H1 (cell line): ENCODE results near the gene CRACDL. TPM values are rescaled to one million over a fixed set of nuclear protein-coding genes. Genes with fewer than 3 reads are reported as not detected.

Experiments
- CHD2 ChIP-seq: IDR thresholded peaks from 2 replicates; pipeline ENCODE4 v1.6.1; 2012; ENCODE audit warnings: low read length, improper control_type of control experiment
- FOSL1 ChIP-seq: IDR thresholded peaks from 2 replicates; pipeline ENCODE4 v1.6.1; 2011; ENCODE audit warnings: mild to moderate bottlenecking, low read depth, low read length, moderate library complexity; ENCODE audit not compliant: insufficient read depth
- polyA plus RNA-seq, 7 experiments: library from polyadenylated mRNA; depleted of rRNA in 3 of 7; stranded (reverse) in 5 of 7; unstranded in 2 of 7; fragments of >200 nt in 5 of 7; fragments of 200-250 nt in 2 of 7; gene quantifications; 1 replicate in 5 of 7; 2 replicates in 1 of 7; 4 replicates in 1 of 7; pipeline versions ENCODE4 v1.2.1 to v1.2.3, GENCODE V29; 2011 to 2013; ENCODE audit warnings: missing spikeins in 2 of 7, mixed read lengths in 2 of 7
- total RNA-seq: library from RNA; stranded (reverse); fragmentation: NEBNext Ultra II Directional; extraction: Animal tissue kit (Norgen Biotek cat#: 25700); gene quantifications from 2 replicates; pipeline ENCODE4 v1.2.1, GENCODE V29; 2021
- TF ChIP-seq, protein P1 (sequence below): fragments of 300-600 bp; sonication (generic); IDR thresholded peaks from 2 replicates; pipeline ENCODE4 v1.7.1; 2012; ENCODE audit warnings: low read length, moderate library complexity, mild to moderate bottlenecking, inconsistent platforms; ENCODE audit not compliant: insufficient replicate concordance

The CRACDL gene
- total and polyA plus RNA-seq, 2 of the 8 experiments (the other 6 are each of a cell fraction or from before 2014, with no cell fraction given): 0.07 to 0.38 TPM

GRCh38 chr2:98749066-98749450 is 187.0 kb downstream of the CRACDL start (continued):
- TF ChIP-seq, protein P1, sequence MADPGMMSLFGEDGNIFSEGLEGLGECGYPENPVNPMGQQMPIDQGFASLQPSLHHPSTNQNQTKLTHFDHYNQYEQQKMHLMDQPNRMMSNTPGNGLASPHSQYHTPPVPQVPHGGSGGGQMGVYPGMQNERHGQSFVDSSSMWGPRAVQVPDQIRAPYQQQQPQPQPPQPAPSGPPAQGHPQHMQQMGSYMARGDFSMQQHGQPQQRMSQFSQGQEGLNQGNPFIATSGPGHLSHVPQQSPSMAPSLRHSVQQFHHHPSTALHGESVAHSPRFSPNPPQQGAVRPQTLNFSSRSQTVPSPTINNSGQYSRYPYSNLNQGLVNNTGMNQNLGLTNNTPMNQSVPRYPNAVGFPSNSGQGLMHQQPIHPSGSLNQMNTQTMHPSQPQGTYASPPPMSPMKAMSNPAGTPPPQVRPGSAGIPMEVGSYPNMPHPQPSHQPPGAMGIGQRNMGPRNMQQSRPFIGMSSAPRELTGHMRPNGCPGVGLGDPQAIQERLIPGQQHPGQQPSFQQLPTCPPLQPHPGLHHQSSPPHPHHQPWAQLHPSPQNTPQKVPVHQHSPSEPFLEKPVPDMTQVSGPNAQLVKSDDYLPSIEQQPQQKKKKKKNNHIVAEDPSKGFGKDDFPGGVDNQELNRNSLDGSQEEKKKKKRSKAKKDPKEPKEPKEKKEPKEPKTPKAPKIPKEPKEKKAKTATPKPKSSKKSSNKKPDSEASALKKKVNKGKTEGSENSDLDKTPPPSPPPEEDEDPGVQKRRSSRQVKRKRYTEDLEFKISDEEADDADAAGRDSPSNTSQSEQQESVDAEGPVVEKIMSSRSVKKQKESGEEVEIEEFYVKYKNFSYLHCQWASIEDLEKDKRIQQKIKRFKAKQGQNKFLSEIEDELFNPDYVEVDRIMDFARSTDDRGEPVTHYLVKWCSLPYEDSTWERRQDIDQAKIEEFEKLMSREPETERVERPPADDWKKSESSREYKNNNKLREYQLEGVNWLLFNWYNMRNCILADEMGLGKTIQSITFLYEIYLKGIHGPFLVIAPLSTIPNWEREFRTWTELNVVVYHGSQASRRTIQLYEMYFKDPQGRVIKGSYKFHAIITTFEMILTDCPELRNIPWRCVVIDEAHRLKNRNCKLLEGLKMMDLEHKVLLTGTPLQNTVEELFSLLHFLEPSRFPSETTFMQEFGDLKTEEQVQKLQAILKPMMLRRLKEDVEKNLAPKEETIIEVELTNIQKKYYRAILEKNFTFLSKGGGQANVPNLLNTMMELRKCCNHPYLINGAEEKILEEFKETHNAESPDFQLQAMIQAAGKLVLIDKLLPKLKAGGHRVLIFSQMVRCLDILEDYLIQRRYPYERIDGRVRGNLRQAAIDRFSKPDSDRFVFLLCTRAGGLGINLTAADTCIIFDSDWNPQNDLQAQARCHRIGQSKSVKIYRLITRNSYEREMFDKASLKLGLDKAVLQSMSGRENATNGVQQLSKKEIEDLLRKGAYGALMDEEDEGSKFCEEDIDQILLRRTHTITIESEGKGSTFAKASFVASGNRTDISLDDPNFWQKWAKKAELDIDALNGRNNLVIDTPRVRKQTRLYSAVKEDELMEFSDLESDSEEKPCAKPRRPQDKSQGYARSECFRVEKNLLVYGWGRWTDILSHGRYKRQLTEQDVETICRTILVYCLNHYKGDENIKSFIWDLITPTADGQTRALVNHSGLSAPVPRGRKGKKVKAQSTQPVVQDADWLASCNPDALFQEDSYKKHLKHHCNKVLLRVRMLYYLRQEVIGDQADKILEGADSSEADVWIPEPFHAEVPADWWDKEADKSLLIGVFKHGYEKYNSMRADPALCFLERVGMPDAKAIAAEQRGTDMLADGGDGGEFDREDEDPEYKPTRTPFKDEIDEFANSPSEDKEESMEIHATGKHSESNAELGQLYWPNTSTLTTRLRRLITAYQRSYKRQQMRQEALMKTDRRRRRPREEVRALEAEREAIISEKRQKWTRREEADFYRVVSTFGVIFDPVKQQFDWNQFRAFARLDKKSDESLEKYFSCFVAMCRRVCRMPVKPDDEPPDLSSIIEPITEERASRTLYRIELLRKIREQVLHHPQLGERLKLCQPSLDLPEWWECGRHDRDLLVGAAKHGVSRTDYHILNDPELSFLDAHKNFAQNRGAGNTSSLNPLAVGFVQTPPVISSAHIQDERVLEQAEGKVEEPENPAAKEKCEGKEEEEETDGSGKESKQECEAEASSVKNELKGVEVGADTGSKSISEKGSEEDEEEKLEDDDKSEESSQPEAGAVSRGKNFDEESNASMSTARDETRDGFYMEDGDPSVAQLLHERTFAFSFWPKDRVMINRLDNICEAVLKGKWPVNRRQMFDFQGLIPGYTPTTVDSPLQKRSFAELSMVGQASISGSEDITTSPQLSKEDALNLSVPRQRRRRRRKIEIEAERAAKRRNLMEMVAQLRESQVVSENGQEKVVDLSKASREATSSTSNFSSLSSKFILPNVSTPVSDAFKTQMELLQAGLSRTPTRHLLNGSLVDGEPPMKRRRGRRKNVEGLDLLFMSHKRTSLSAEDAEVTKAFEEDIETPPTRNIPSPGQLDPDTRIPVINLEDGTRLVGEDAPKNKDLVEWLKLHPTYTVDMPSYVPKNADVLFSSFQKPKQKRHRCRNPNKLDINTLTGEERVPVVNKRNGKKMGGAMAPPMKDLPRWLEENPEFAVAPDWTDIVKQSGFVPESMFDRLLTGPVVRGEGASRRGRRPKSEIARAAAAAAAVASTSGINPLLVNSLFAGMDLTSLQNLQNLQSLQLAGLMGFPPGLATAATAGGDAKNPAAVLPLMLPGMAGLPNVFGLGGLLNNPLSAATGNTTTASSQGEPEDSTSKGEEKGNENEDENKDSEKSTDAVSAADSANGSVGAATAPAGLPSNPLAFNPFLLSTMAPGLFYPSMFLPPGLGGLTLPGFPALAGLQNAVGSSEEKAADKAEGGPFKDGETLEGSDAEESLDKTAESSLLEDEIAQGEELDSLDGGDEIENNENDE: no peak
- TF ChIP-seq CHD2 (no peak), FOSL1 (no peak)
